ENCODE data around the gene LCA5.

DNA sequence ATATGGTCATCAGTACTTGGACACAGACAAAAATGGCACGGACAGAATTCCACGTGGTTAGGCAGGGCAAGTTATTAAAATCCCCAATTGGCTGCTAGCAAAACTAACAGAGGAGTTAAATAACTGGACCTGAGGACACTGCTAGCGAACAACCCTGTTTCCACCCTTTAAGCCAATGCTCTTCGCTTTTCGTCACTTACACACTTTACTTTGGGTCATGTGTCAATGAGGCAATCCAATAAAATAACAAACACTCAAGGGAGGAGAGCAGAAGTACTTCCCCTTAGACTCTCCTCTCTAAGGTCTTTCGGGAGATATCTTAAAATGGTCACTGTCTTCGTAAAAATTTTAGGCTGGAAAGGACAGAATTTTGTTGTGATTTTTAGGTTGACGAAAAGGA is 68.6 kb downstream of the LCA5 start:
- TF ChIP-seq, protein P1, sequence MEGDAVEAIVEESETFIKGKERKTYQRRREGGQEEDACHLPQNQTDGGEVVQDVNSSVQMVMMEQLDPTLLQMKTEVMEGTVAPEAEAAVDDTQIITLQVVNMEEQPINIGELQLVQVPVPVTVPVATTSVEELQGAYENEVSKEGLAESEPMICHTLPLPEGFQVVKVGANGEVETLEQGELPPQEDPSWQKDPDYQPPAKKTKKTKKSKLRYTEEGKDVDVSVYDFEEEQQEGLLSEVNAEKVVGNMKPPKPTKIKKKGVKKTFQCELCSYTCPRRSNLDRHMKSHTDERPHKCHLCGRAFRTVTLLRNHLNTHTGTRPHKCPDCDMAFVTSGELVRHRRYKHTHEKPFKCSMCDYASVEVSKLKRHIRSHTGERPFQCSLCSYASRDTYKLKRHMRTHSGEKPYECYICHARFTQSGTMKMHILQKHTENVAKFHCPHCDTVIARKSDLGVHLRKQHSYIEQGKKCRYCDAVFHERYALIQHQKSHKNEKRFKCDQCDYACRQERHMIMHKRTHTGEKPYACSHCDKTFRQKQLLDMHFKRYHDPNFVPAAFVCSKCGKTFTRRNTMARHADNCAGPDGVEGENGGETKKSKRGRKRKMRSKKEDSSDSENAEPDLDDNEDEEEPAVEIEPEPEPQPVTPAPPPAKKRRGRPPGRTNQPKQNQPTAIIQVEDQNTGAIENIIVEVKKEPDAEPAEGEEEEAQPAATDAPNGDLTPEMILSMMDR (IDR thresholded peaks at IDR 0.05 in 2 of 3, conservative IDR thresholded peaks at IDR 0.05 in 1 of 3; ENCODE audit: borderline replicate concordance in 1 of 3, insufficient read depth in 1 of 3, low read depth in 2 of 3, low read length in 2 of 3), result no peak
- no peak for TF ChIP-seq ZNF274 (IDR thresholded peaks at IDR 0.05; ENCODE audit: low read depth, low read length)
- TF ChIP-seq, protein P2, sequence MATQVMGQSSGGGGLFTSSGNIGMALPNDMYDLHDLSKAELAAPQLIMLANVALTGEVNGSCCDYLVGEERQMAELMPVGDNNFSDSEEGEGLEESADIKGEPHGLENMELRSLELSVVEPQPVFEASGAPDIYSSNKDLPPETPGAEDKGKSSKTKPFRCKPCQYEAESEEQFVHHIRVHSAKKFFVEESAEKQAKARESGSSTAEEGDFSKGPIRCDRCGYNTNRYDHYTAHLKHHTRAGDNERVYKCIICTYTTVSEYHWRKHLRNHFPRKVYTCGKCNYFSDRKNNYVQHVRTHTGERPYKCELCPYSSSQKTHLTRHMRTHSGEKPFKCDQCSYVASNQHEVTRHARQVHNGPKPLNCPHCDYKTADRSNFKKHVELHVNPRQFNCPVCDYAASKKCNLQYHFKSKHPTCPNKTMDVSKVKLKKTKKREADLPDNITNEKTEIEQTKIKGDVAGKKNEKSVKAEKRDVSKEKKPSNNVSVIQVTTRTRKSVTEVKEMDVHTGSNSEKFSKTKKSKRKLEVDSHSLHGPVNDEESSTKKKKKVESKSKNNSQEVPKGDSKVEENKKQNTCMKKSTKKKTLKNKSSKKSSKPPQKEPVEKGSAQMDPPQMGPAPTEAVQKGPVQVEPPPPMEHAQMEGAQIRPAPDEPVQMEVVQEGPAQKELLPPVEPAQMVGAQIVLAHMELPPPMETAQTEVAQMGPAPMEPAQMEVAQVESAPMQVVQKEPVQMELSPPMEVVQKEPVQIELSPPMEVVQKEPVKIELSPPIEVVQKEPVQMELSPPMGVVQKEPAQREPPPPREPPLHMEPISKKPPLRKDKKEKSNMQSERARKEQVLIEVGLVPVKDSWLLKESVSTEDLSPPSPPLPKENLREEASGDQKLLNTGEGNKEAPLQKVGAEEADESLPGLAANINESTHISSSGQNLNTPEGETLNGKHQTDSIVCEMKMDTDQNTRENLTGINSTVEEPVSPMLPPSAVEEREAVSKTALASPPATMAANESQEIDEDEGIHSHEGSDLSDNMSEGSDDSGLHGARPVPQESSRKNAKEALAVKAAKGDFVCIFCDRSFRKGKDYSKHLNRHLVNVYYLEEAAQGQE (IDR thresholded peaks at IDR 0.05; ENCODE audit: low read depth), result no peak
- no peak for TF ChIP-seq POLR2A (IDR thresholded peaks at IDR 0.05; ENCODE audit: borderline replicate concordance, extremely low read depth, insufficient read depth, insufficient read length)
- no peak for TF ChIP-seq TCF7L2 (IDR thresholded peaks at IDR 0.05; ENCODE audit: borderline replicate concordance, extremely low read depth, insufficient read depth, insufficient read length)
- TF ChIP-seq POLR2AphosphoS5 (IDR thresholded peaks at IDR 0.05; ENCODE audit: low read depth, low read length), result no peak
- no peak for TF ChIP-seq SRF (IDR thresholded peaks at IDR 0.05; ENCODE audit: low read depth)
- no peak for TF ChIP-seq JUND (IDR thresholded peaks at IDR 0.05)
- TF ChIP-seq EZH2 (IDR thresholded peaks at IDR 0.05), result no peak
